A204.1 (cell line): ENCODE measurements around the gene TAS2R14.

Experiments
- FAIRE-seq: peaks from 2 replicates; lab custom pipeline; 2012; peaks lifted over from hg19 to GRCh38; lab: Jason Lieb, UNC

TAS2R14 gene, protein sequence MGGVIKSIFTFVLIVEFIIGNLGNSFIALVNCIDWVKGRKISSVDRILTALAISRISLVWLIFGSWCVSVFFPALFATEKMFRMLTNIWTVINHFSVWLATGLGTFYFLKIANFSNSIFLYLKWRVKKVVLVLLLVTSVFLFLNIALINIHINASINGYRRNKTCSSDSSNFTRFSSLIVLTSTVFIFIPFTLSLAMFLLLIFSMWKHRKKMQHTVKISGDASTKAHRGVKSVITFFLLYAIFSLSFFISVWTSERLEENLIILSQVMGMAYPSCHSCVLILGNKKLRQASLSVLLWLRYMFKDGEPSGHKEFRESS

GRCh38 chr12:10939163-10939562 is at the start of gene TAS2R14:
TAS2R14 (minus strand) TSS chr12:10939263; CDS start chr12:10939207, 56 bp downstream.
- no peak for FAIRE-seq

GRCh38 chr12:10986812-10987211 is 47.7 kb upstream of the TAS2R14 start, which contains the start of gene TAS2R50:
TAS2R50 (minus strand) TSS chr12:10986912; CDS start chr12:10986860, 52 bp downstream.
- no peak for FAIRE-seq

DNA sequence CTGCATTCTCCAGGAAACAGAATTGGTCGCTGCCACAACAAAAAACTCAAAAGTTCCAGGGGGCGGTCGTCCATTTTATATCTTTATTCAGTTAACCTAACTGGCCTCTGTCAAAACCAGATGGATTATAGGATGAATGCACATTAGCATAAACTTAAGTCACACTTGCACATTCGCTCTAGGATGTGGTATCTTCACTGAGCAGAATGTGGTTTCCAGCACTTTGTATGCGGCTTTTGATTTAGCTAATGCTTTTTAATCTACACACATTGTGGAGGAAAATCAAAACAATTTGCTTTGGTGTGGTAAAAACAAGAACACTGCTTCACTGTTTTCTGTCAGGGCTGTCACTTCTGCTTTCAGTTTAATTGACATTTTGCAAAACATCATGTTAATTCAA is 43.2 kb upstream of the TAS2R14 start:
- FAIRE-seq = no peak

- no peak for FAIRE-seq
Observed at GRCh38 chr12:10974965-10975364, 35.9 kb upstream of the TAS2R14 start.

DNA sequence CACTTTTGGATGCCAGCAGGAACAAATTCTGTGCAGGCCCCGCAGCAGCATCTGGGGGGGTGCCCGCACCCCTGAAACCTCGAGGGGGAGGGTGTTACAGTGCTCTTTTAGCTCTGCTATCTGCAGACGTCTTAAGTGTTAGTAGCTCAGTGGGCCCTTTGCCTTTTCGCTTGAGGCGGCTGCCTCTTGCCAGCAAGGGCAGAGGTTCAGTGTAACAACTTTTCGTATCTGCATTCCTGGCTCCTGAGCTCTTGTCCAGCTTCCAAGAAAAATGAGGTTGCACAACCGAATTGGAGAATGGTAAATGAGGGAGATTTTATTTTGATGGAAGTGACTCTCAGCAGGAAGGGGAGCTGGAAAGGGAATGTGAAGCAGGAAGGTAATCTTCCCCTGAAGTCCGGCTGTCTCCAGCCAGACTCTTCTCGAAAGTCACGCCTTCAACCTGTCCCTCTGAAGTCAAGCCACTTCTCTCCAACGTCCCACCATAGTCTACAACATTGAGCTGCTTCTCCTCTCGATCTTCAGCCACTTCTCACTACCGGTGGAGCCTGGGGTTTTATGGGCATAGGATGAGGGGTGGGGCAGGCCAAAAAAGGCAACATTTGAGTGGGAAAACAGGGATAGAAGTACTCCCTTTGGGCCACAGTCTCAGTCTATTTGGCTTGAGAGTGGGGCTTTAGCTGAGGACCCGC is 29.8 kb upstream of the TAS2R14 start:
- no peak for FAIRE-seq

GRCh38 chr12:10967409-10967808 is 28.3 kb upstream of the TAS2R14 start:
- FAIRE-seq = no peak

DNA sequence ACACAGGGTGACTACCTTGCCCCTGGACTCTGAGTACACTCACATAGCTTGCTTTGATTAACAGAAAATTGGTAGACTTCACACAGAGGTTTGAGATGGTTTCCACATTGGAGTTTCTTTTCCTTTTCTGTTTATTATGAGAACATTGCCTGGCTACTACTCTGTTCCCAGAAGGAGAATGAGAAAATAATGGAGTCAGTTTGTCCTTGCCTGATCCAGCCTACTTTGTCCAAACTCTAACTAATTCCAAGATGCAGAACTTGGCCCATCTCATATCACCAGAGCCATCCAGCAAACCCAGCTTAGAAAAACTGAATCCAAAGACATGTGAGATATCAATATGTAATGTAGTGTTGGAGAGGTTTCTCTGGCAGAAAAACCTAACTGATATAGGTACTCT is 27.3 kb upstream of the TAS2R14 start:
- FAIRE-seq = no peak

DNA sequence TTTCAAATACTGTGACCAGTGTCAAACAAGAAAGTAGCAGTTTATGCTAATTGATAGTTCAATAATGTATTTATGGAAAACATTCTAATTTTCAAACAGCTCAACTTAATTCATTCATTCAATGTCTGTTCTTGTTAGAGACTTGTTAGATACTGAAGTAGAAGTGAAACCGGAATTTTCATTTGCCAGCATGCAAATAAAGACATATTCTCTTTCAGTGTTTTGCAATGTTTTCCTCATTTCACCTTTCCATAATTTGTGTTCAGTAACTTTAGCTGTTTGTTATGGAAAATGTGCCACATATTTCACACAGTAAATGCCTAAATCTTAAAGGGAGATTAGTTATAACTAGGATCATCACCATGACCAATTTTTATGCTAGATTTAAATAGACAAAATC is 26.4 kb upstream of the TAS2R14 start:
- no peak for FAIRE-seq

- no peak for FAIRE-seq
Observed at GRCh38 chr12:10960211-10960610, 21.1 kb upstream of the TAS2R14 start.

- no peak for FAIRE-seq
Observed at GRCh38 chr12:10959804-10960203, 20.7 kb upstream of the TAS2R14 start.

DNA sequence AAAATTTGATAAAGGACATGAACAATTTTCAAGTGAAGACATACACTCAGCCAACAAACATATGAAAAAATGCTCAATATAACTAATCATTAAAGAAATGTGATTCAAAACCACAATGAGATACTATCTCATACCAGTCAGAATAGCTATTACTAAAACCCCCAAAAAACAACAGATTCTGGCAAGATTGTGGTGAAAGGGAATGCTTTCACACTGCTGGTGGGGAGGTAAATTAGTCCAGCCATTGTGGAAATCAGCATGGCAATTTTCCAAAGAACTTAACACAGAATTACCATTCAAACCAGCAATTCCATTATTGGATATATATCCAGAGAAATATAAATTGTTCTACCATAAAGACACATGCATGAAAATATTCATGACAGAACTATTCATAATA is 18.7 kb upstream of the TAS2R14 start:
- no peak for FAIRE-seq

GRCh38 chr12:10956085-10956484 is 17.0 kb upstream of the TAS2R14 start:
- FAIRE-seq = no peak

DNA sequence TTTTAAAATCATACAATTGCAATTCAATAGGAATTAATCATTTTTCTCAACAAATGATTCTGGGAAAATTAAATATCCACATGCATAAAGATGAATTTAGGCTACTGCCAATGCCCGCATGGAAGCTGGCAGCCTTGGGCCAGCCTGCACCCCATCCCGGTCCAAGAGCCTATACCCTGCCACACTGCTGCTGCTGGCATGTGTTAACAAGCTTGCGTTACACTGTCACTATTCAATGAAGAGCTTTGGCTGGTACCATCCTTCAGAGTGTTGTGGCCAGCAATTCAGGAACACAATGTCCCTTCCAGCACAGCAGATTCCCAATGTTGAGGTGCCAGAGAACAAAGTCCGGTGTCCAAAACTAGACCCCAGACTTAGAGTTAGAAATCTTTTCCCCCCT is 13.6 kb upstream of the TAS2R14 start:
- no peak for FAIRE-seq

GRCh38 chr12:10943167-10943566 is 4.1 kb upstream of the TAS2R14 start:
- no peak for FAIRE-seq

DNA sequence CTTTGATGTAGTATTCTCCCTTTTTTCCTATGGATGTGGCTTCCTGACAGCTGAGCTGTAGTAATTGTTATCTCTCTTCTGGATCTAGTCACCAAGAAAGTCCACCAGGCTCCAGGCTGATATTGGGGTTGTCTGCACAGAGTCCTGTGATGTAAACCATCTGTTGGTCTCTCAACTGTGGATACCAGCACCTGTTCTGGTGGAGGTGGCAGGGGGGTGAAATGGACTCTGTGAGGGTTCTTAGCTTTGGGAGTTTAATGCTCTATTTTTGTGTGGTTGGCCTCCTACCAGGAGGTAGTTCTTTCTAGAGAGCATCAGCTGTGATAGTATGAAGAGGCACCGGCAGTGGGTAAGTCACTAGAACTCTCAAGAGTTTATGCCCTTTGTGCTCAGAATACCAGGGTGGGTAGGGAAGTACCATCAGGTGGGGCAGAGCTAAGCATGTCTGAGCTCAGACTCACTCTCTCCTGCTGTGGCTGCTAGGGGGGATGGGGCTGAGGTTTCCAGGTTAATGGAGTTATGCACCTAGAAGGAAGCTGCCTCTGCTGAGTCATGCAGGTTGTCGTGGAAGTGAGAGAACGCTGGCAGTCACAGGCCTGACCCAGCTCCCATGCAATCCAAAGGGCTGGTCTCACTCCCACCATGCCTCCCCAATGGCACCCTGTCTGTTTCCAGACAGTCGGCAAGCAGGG is 3.0 kb upstream of the TAS2R14 start:
- no peak for FAIRE-seq

DNA sequence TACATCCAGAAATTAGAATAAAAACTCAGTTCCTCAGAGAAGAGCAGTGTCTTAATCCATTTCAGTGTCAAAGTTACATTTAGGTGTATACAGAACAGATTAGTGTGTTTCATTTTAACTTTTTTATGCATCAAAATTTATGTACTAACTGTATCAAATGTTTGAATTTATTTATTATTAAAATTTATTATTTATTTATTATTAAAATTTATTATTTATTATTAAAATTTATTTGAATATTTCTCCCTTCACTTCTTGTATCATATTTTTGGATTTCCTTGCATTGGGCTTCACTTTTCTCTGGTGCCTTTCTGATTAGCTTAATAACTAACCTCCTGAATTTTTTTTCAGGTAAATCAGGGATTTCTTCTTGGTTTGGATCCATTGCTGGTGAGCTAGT is 2.3 kb upstream of the TAS2R14 start:
- FAIRE-seq = peak; percentile 74

GRCh38 chr12:10940389-10940788 is 1.3 kb upstream of the TAS2R14 start:
- no peak for FAIRE-seq

- no peak for FAIRE-seq
Observed at GRCh38 chr12:10936506-10936905, 2.6 kb downstream of the TAS2R14 start.

DNA sequence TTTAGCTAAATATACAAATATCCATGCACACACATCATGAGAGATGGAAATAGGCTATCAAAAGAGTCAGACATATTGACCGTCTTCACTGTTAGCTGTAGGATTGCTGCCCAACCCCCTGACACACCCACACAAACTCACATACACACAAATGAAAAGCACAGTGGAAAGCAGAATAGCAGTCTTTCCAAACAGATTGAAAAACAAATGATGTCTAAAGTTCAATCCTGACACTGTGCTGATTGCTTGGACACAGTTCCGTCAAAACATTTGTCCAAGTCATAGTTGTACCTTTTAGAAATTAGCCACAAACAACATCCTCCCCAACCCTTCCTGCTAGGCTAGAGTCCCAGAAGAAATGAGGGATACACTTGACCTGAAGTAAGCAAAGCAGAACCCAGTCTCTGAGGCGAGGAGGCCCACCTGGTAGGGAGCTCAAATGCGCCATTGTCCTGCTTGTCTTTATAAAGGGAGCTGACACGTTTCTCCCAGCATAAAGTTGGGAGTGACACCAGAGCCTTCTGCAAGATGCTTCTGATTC is 10.2 kb downstream of the TAS2R14 start, which contains the start of gene PRH2:
Gene PRH2 (plus strand): TSS at position 491 of the 541 bp plus-strand sequence. CDS start 38 bp downstream, at position 529.
- FAIRE-seq = no peak

DNA sequence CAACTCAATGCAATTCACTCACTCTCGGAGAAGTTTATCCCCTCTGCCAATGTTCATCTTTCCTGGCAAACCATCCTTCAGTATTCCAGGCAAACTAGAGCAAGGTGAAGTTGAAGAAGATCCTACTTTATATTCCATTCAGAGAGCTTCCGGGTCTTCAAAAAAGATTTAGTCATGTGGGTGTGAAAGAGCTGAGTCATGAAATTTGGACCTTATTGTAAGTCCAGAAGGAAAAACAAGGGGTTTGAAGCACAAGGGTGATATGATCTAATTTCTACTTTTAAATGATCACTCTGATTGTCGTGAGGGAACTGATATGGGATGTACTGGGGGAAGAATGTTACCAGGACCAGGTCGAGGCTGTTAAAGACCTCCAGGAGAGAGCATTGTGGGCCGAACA is 12.8 kb downstream of the TAS2R14 start:
- no peak for FAIRE-seq

DNA sequence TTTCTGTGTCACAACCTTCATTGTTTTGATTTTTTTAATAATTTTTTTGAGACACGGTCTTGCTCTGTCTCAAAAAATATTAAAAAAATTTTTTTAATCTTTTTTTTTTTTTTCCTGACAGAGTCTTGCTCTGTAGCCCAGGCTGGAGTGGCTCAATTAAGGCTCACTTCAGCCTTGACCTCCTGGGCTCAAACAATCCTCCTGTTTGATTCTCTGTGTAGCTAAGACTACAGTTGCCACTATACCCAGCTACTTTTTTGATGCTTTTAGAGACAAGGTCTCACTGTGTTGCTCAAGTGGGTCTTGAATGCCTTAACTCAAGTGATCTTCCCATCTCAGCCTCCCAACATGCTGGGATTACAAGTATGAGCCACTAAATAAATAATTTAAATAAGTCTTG is 19.3 kb downstream of the TAS2R14 start:
- no peak for FAIRE-seq

DNA sequence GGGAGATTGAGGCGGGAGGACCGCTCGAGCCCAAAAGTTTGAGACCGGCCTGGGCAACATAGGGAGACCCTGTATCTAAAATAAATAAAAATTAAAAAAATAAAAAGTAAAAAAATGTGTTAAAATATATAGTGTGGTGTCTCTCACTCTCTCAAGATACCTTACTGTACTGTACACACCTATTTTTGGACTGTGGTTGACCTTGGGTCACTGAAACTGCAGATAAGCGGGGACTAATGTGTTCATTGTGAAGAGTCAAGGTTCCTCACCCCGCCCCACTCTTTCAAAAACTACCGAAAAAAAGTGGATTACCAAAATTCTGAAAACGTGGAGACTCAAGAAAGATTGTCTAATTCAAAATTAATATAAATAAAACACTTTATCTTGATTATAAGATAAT is 28.7 kb downstream of the TAS2R14 start:
- FAIRE-seq = no peak

GRCh38 chr12:10909462-10909861 is 29.6 kb downstream of the TAS2R14 start, which contains the start of gene TAS2R13:
TAS2R13 (minus strand) TSS chr12:10909562; CDS start chr12:10909298, 264 bp downstream.
- FAIRE-seq = no peak
